K562 (cell line): ENCODE results near the gene SLC5A5. TPM values are rescaled to one million over a fixed set of nuclear protein-coding genes. Genes with fewer than 3 reads are reported as not detected.

Source experiments
- ARID2 ChIP-seq: fragments of 450-650 bp; IDR thresholded peaks from 2 replicates; pipeline ENCODE4 v1.6.1; 2017; ENCODE audit warnings: antibody characterized with exemption, mild to moderate bottlenecking
- BHLHE40 ChIP-seq: IDR thresholded peaks from 2 replicates; pipeline ENCODE4 v1.6.1; 2011; ENCODE audit warnings: low read length, improper control_type of control experiment
- EP300 ChIP-seq: IDR thresholded peaks from 2 replicates; pipeline ENCODE4 v1.6.1; 2012; ENCODE audit warnings: low read length, improper control_type of control experiment
- GATA2 ChIP-seq: sonication (generic); formaldehyde crosslinking; IDR thresholded peaks from 2 replicates; pipeline ENCODE4 v1.4.0; 2020; ENCODE audit warnings: mild to moderate bottlenecking, missing genetic modification reagents
- IRF2 ChIP-seq: sonication (generic); formaldehyde crosslinking; IDR thresholded peaks from 2 replicates; pipeline ENCODE4 v1.8.1; 2022; ENCODE audit warnings: mild to moderate bottlenecking, missing genetic modification reagents
- NFXL1 ChIP-seq: fragments of 450-650 bp; formaldehyde crosslinking; IDR thresholded peaks from 2 replicates; pipeline ENCODE4 v1.4.0; 2021; ENCODE audit warnings: mild to moderate bottlenecking
- PYGO2 ChIP-seq: fragments of 450-650 bp; IDR thresholded peaks from 2 replicates; pipeline ENCODE4 v1.6.1; 2016; ENCODE audit warnings: mild to moderate bottlenecking, missing genetic modification characterization, moderate library complexity, missing compliant biosample characterization
- ZBTB1 ChIP-seq: sonication (generic); formaldehyde crosslinking; IDR thresholded peaks from 2 replicates; pipeline ENCODE4 v1.8.1; 2023; ENCODE audit warnings: missing genetic modification reagents, low read depth, mild to moderate bottlenecking, borderline replicate concordance
- polyA plus RNA-seq, 8 experiments: library from polyadenylated mRNA; depleted of rRNA in 4 of 8; stranded (reverse) in 5 of 8; unstranded in 3 of 8; fragments of >200 nt; fragmentation: Nextera tagmentation in 2 of 8; fragmentation: Illumina TruSeq in 1 of 8; extraction: Ambion mirVana in 2 of 8; extraction: Trizol in 1 of 8; gene quantifications; 2 replicates each; pipeline versions ENCODE4 v1.2.1 to v1.2.3, GENCODE V29; 2011 to 2014; ENCODE audit warnings: inconsistent platforms in 1 of 8, missing spikeins in 1 of 8
- total RNA-seq, 7 experiments: library from RNA; depleted of rRNA in 6 of 7; stranded (reverse); fragments of >200 nt in 6 of 7; fragmentation: Illumina TruSeq in 2 of 7; extraction: Trizol in 2 of 7; gene quantifications; 2 replicates each; pipeline versions ENCODE4 v1.2.1 to v1.2.3, GENCODE V29; 2011 to 2021; ENCODE audit warnings: low replicate concordance in 1 of 7
- TF ChIP-seq, protein P1 (sequence below): fragments of 450-650 bp; formaldehyde crosslinking; IDR thresholded peaks from 2 replicates; pipeline ENCODE4 v1.4.0; 2020; ENCODE audit warnings: mild to moderate bottlenecking, moderate library complexity
- TF ChIP-seq, protein P2 (sequence below): fragments of 250-450 bp; sonication (Bioruptor Pico); IDR thresholded peaks from 2 replicates; pipeline ENCODE4 v1.5.0; 2021; ENCODE audit warnings: mild to moderate bottlenecking, moderate library complexity
- TF ChIP-seq, protein P3 (sequence below): fragments of 450-650 bp; IDR thresholded peaks from 2 replicates; pipeline ENCODE4 v1.7.0; 2016; ENCODE audit warnings: borderline replicate concordance
- TF ChIP-seq, protein P4 (sequence below): fragments of 250-450 bp; sonication (Bioruptor Pico); IDR thresholded peaks from 2 replicates; pipeline ENCODE4 v1.5.0; 2021
- TF ChIP-seq, protein P5 (sequence below): fragments of 250-450 bp; sonication (Bioruptor Pico); IDR thresholded peaks from 2 replicates; pipeline ENCODE4 v1.8.0; 2021; ENCODE audit warnings: moderate library complexity, mild to moderate bottlenecking, inconsistent platforms
- TF ChIP-seq, protein P6 (sequence below): sonication (generic); formaldehyde crosslinking; IDR thresholded peaks from 2 replicates; pipeline ENCODE4 v1.9.0; 2022; ENCODE audit warnings: mild to moderate bottlenecking, missing genetic modification reagents
- TF ChIP-seq, protein P7 (sequence below): sonication (generic); formaldehyde crosslinking; IDR thresholded peaks from 2 replicates; pipeline ENCODE4 v1.8.0; 2022; ENCODE audit warnings: missing genetic modification reagents, mild to moderate bottlenecking, moderate library complexity, borderline replicate concordance

The SLC5A5 gene
- total and polyA plus RNA-seq, 9 of the 15 experiments (the other 6 are each of a cell fraction or from before 2014, with no cell fraction given), result 0.10 to 0.73 (median 0.23) TPM

DNA sequence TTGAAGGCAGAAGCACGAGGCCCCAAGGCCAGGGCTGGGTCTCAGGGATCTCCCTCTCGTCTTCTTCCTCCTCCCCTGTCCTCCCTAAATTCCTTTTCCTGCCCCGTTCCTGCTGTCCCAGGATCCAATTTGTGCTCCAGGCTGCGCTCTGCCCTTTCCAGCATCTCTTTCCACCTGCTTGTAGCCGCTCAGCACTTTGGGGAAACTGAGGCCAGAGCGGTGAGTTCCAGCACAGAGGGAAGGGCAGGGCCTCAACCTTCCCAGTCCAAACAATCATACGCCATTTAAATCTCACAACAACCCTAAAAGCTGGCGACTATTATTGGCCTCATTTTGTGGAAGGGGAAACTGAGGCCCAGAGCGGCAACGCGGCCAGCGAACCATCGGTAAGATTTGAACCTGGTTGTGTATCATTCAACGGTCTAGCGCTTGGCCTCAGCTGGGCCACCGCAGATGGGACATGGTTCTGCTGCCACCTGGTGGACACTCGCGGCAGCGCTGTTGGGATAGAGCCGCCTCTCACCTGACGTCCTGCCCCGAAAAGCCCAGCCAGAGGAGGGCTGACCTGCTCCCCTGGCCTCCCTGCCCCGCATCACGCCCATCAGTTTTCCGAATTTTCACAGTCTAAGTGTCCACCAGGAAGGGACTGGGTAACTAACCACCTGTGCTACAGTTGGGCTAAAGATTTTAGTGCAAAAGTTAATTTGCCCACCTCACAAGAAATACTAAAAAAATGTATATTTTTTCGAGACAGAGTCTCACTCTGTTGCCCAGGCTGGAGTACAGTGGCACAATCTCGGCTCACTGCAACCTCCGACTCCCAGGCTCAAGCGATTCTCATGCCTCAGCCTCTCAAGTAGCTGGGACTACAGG, 16.2 kb upstream of the SLC5A5 start (continued):
- TF ChIP-seq ZBTB1 (CRISPR knock-in tag) (no peak), PYGO2 (tag) (no peak), ARID2 (peak; percentile 73; the same call in 1 of the 2 replicates), EP300 (no peak), GATA2 (CRISPR knock-in tag) (no peak), BHLHE40 (0 out of 2 replicates have a peak, but pooled peaks have one; percentile 37), NFXL1 (CRISPR knock-in tag) (no peak), IRF2 (CRISPR knock-in tag) (no peak)
- TF ChIP-seq, protein P1, sequence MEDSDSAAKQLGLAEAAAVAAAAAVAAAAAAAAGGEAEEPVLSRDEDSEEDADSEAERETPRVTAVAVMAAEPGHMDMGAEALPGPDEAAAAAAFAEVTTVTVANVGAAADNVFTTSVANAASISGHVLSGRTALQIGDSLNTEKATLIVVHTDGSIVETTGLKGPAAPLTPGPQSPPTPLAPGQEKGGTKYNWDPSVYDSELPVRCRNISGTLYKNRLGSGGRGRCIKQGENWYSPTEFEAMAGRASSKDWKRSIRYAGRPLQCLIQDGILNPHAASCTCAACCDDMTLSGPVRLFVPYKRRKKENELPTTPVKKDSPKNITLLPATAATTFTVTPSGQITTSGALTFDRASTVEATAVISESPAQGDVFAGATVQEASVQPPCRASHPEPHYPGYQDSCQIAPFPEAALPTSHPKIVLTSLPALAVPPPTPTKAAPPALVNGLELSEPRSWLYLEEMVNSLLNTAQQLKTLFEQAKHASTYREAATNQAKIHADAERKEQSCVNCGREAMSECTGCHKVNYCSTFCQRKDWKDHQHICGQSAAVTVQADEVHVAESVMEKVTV (CRISPR knock-in tag), result peak; percentile 67; the same call in 1 of the 2 replicates
- TF ChIP-seq, protein P2, sequence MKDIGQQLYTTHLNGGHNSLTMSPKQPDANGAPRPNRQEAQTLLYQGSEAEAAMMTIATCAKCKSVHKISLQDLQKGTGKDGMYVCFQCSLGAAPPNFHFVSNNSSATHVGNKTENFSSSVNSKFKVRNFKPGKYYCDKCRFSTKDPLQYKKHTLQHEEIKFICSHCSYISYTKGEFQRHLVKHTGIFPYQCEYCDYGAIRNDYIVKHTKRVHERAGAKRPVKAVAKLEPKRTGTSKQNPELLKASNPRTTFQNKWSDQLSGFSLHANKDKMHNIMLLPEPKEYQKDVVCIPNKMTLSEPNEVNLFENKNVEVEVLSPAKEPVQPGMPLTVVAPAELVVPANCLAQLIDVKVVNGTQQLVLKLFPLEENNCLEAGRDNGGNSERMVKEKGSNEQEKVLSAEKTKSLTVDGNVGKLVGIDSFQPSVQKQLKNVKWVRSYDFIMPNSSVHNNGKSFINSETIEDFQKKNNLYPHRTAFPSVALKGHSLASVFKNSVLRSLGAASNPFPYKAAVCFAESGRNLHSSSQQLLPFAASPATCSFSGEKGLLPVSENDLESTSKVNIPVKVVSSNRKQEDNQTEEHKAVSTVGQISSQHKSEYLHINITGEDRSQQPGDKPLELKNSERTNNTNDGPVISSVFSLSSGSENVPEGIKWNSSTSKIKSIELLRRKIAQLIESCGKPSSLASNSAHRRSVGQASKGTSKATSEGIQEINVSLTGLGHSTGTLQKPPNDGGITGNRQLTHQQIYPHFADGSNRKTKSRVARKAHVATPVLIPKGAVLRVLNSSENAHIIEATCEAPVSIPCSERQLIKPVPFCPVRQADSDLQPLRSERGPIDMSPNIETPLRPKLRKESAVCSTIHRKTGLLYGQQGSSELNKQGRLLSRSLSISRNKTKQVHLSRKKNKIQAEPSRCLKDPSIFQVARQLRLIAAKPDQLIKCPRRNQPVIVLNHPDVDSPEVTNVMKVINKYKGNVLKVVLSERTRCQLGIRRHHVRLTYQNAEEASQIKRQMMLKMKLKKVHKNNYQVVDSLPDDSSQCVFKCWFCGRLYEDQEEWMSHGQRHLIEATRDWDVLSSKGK (CRISPR knock-in tag), result no peak
- TF ChIP-seq, protein P3, sequence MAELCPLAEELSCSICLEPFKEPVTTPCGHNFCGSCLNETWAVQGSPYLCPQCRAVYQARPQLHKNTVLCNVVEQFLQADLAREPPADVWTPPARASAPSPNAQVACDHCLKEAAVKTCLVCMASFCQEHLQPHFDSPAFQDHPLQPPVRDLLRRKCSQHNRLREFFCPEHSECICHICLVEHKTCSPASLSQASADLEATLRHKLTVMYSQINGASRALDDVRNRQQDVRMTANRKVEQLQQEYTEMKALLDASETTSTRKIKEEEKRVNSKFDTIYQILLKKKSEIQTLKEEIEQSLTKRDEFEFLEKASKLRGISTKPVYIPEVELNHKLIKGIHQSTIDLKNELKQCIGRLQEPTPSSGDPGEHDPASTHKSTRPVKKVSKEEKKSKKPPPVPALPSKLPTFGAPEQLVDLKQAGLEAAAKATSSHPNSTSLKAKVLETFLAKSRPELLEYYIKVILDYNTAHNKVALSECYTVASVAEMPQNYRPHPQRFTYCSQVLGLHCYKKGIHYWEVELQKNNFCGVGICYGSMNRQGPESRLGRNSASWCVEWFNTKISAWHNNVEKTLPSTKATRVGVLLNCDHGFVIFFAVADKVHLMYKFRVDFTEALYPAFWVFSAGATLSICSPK, result no peak
- TF ChIP-seq, protein P4, sequence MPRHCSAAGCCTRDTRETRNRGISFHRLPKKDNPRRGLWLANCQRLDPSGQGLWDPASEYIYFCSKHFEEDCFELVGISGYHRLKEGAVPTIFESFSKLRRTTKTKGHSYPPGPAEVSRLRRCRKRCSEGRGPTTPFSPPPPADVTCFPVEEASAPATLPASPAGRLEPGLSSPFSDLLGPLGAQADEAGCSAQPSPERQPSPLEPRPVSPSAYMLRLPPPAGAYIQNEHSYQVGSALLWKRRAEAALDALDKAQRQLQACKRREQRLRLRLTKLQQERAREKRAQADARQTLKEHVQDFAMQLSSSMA, result no peak
- TF ChIP-seq, protein P5, sequence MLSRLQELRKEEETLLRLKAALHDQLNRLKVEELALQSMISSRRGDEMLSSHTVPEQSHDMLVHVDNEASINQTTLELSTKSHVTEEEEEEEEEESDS (CRISPR knock-in tag), result no peak
- TF ChIP-seq, protein P6, sequence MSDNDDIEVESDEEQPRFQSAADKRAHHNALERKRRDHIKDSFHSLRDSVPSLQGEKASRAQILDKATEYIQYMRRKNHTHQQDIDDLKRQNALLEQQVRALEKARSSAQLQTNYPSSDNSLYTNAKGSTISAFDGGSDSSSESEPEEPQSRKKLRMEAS, result peak; percentile 33
- TF ChIP-seq, protein P7, sequence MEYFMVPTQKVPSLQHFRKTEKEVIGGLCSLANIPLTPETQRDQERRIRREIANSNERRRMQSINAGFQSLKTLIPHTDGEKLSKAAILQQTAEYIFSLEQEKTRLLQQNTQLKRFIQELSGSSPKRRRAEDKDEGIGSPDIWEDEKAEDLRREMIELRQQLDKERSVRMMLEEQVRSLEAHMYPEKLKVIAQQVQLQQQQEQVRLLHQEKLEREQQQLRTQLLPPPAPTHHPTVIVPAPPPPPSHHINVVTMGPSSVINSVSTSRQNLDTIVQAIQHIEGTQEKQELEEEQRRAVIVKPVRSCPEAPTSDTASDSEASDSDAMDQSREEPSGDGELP (CRISPR knock-in tag), result peak; percentile 98
